Esophagus mucosa (tissue), 1 donor: ENCODE measurements around the gene PEPD. TPM values are rescaled to one million over a fixed set of nuclear protein-coding genes. Genes with fewer than 3 reads are reported as not detected.

Source experiments
- ATAC-seq: fragments of 200-7000 bp; cut with Tn5 transposase; one replicate; pipeline ENCODE4 v1.9.1; 2020
- total RNA-seq: library from RNA; stranded (reverse); gene quantifications from one replicate; pipeline ENCODE4 v1.2.4, GENCODE V29; 2023
- donor health status: DM: yes; HTN: yes; CAD: no.

PEPD gene
- total RNA-seq, 1 donor from 2014 or later, result 52.4 TPM

GRCh38 chr19:33405254-33405552 lies 116.4 kb downstream of the PEPD start:
- no peak for ATAC-seq

- no peak for ATAC-seq
Observed at GRCh38 chr19:33404506-33405253, 116.9 kb downstream of the PEPD start.

- ATAC-seq, result no peak
Observed at GRCh38 chr19:33403973-33404304, 117.7 kb downstream of the PEPD start.

GRCh38 chr19:33403221-33403972 lies 118.2 kb downstream of the PEPD start:
- no peak for ATAC-seq

GRCh38 chr19:33402421-33403220 lies 119.0 kb downstream of the PEPD start:
- no peak for ATAC-seq

DNA sequence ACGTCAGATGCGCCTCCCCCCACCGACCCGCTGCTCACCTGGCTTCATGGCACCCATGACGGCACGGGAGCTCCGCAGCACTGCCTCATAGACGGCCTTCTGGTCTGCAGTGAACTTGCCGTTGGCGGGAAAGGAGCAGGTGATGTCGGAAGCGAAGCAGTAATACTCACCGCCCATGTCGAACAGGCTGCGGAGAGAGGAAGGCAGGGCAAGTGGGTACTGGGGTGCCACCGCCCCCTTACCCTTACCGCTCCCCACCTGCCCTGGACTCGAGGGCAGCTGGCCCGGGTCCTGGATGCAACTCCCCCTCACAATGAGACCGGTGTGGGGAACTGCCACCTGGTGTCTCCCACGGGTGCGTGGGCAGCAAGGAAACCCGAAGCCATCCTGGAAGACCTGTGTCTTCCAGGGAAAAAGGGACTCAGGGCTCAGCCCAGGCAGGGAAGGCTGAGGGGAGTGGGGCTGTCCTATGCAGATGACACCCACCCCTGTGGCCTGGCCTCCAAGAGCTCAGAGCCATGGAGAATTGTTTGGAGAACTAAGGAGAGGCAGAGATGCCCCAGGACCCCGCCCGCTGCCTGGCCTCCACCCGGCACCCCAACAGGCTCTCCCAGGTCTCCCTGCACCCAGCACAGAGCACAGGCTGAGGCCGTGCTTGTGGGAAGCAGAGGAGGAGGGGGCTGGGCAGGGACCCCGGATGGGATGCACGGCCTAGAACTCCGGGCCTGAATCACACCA lies 119.7 kb downstream of the PEPD start:
- no peak for ATAC-seq

DNA sequence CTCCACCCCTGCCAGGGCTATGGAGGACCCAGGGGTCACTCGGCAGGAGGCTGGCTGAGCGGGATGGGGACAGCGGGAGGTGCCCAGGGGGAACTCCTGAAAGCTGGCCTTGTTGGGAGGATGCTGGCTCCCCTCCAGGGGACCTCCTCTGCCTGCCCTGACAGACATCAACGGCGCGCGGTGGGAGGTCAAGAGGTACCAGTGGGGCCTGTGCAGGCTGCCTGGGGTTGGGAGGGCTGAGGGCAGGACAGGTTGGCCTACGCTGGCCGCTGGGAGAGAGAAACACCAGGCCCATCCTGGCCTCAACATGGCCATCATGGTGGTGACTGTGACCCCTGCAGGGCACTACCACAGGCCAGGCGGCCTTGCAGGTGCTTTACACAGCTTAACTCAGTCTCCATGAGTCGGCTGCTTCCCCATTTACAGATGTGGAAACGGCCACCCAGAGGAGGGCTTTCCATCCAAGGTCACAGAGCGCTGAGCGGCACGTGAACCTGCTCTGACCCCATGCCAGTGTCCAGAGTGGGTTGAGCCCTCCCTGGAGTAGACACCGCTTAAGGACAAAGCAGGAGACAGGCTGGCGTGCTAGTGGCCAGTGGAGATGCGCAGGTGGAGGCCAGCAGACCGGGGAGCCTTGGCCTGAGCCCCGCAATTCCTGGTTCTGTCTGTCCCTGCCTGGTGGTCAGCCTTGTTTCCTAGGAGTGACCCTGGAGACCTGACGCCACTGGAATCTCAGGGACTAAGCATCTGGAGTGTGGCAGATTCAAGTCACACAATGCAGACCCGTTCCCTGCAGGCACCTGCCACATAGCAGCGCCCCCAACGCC lies 120.5 kb downstream of the PEPD start:
- ATAC-seq, result no peak

DNA sequence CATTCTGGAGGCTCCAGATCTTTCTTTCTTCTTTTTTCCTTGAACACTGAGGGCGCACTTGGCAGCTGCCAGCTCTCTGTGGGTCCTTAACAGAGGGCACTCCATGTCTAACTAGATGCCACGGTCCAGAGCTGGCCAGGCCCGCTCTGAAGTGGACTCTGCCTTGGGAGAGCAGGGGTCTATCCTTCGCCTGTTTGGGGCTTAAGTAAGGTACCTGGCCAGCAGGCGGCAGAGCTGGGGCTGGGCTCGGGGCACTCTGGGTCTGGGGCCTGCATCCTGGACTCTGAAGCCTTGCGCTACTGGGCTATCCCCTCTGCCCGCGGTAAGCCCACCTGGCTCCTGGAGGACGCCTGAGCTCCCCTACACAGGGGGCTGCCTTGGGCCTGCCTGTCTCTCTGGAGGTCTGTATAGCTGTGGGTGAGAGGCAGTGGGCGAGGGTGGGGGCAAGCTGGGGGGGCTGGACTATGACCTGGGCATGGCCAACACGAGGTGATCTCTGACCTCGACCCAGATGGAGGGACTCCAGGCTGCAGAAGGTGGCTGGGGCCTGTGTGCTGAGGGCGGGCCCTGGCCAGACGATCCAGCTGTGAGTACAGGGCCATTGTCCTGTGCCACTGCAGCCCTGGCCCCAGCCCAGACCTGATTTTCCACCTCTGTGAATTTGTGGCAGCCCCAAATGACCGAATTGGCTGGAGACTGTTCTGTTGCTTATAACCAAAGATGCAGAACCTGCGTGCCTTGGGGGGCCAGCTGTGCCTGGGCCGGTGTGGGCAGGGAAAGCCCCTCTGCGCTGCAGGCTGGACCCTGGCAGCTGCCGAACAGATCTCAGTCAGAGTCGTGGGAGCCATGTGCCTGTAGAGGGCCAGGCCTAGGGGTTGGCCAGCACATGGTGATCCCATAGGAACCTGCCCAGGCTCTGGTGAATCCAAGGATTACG lies 121.6 kb downstream of the PEPD start:
- no peak for ATAC-seq

DNA sequence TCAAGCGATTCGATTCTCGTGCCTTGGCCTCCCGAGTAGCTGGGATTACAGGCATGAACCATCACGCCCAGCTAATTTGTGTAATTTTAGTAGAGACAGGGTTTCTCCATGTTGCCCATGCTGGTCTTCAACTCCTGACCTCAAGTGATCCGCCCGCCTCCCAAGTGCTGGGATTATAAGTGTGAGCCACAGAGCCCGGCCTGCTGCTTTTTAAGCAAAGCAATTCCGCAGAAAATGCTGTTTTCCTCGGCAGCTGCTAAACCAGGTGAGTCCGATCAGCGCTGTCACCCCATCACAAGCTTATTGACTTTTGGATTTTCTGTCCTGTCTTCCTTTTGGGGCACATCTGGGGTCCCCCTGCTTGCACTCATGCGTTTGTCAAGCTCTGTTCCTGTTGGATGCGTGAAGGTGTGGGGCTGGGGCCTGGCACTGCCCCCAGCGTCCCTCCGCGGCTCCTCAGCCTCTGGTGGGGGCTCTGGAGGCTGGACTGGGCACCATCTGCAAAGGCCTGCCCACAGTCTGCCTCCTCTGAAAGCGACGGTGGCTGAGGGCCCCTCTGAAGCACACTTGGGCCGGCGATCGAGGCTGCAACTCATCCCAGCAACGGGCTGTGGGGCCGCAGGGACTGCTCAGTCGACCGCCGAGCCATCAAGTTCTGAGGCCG lies 122.4 kb downstream of the PEPD start:
- no peak for ATAC-seq

GRCh38 chr19:33398361-33399060 lies 123.1 kb downstream of the PEPD start:
- ATAC-seq, result no peak

GRCh38 chr19:33397536-33398360 lies 123.8 kb downstream of the PEPD start:
- no peak for ATAC-seq

DNA sequence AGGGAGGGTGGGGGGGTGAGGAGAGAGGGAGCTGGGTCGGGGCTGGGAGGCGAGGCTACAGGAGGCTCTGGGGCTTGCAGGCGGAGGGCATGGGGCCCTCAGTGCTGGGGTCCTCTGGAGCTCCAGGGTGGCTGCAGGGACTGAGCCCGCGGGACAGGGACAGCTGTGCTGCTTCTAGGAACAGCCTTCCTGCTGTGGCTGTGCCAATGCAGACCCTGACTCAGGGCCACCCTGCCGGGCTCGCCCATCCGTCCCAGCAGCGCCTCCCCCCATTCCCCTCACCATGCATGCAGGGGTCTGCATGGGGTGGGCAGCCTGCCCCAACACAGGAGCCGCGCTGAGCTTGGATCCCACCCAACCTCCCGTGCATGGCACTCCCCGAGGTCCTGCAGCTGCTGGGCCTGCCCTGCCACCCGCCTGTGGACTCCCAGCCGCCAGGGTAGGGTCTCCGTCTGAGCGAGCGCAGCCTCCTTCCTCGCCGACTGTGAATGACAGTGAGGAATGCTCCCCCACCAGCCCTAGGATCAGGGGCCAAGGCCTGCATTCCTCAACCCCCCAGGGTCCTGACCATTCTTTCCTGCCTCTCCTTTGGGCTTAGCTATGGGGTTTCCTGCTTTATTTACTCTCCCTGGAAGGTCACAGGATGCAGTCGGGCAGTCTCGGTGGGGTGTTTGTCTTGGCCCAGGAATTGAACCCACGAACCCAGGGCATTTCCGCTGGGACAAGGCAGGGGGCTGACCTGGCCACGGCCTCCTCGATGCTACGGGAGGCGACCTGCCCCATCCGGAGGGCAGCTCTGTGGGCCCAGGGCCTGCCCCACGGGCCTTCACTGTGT lies 124.7 kb downstream of the PEPD start:
- ATAC-seq, result no peak

GRCh38 chr19:33395561-33396550 lies 125.7 kb downstream of the PEPD start:
- ATAC-seq, result no peak

GRCh38 chr19:33394723-33395560 lies 126.6 kb downstream of the PEPD start:
- ATAC-seq, result no peak

DNA sequence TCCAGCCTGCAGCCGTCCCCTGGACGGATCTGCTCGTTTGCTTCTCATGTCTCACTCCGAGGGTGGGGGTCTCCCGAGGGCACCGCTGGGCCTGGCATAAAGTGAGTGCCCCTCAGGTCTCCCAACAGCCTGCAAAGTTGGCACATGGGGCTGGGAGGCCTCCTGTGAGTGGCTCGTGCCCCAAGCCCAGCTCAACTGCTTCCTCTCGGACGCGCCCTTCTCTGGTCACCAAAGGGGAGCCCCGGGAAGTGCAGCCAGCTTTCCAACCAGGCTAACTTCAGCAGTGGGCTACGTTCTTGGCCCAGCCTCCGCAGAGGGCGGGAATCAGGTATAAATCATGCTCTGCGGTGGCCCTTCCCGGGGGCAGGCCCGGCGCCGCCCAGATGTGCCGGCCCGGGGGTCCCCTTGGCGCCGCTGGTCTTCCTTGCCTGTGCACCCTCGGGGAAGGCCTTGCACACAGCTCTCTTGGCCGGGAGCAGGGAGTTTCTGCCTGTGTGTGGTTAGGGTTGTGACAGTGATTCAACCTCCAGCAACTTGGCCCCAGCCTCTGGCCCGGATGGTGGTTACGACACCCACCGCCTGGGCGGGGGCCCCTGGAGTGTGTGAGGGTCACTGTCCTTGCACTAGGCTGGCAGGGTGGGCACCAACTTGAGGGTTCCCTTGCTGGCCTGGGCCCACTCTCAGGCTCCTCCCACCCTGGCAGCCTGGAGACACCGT lies 127.4 kb downstream of the PEPD start:
- ATAC-seq, result peak; percentile 27
